Activated naive CD8-positive, alpha-beta T cell treated with anti-CD3 and anti-CD28 coated beads, Interleukin-2, amount 10 ng/mL, durations not matched to agents 7 days and 5 days (primary cell): Measurements from ENCODE around the gene SPACA9. TPM values are rescaled to one million over a fixed set of nuclear protein-coding genes. Genes with fewer than 3 reads are reported as not detected.

Experiments used
- ATAC-seq: fragments of 150-1000 bp; cut with Tn5 transposase; one replicate; pipeline ENCODE4 v1.10.0; 2021; ENCODE audit warnings: low read depth, moderate library complexity
- POLR2A ChIA-PET: fragments of 350-600 bp; sonication (Branson Sonifier 250); formaldehyde crosslinking; loops from one replicate; lab custom pipeline; 2021; ENCODE audit warnings: antibody characterized with exemption; lab: Charles Lee
- DNase-seq: peaks from one replicate; pipeline ENCODE4 v3.0.0; 2021
- H3K27ac Mint-ChIP-seq: one replicate; pipeline ENCODE4 v1.8.0; 2022; ENCODE audit warnings: mild to moderate bottlenecking, mixed read lengths
- H3K27me3 Mint-ChIP-seq: one replicate; pipeline ENCODE4 v1.8.0; 2022; ENCODE audit warnings: mild to moderate bottlenecking, moderate library complexity, mixed read lengths
- H3K36me3 Mint-ChIP-seq: one replicate; pipeline ENCODE4 v1.8.0; 2021; ENCODE audit warnings: mild to moderate bottlenecking, mixed read lengths
- H3K4me1 Mint-ChIP-seq: one replicate; pipeline ENCODE4 v1.8.0; 2021; ENCODE audit warnings: mixed read lengths
- H3K4me3 Mint-ChIP-seq: one replicate; pipeline ENCODE4 v1.8.0; 2022; ENCODE audit warnings: mild to moderate bottlenecking, moderate library complexity, mixed read lengths
- H3K9me3 Mint-ChIP-seq: one replicate; pipeline ENCODE4 v1.8.0; 2021; ENCODE audit warnings: mixed read lengths
- total RNA-seq, 2 experiments: library from RNA; stranded (reverse); gene quantifications; one replicate each; pipeline ENCODE4 v1.2.3, GENCODE V29; 2021

Gene SPACA9
- total RNA-seq, 2 experiments from 2014 or later: 4.1 to 6.3 TPM

GRCh38 chr9:132875159-132875558 is 3.5 kb upstream of the SPACA9 start:
- ATAC-seq: no peak
- no peaks in the 10 kb centered on the region for H3K36me3 Mint-ChIP-seq
- no peak for DNase-seq
- no peak overlapping the region for H3K4me3 Mint-ChIP-seq
- peaks cover 4% of the 10 kb centered on the region for H3K27me3 Mint-ChIP-seq
- no peaks in the 10 kb centered on the region for H3K9me3 Mint-ChIP-seq
- peaks cover 19% of the 10 kb centered on the region for H3K4me1 Mint-ChIP-seq
- H3K27ac Mint-ChIP-seq: no peak overlapping the region
- POLR2A ChIA-PET: no interaction called here

GRCh38 chr9:132876849-132877248 is 1.8 kb upstream of the SPACA9 start:
- peak overlapping the region; percentile 65 for H3K4me3 Mint-ChIP-seq
- peaks cover 22% of the 10 kb centered on the region for H3K4me1 Mint-ChIP-seq
- peaks cover 4% of the 10 kb centered on the region for H3K27me3 Mint-ChIP-seq
- no peak overlapping the region for H3K27ac Mint-ChIP-seq
- POLR2A ChIA-PET: no interaction called here
- DNase-seq: no peak
- H3K9me3 Mint-ChIP-seq: no peaks in the 10 kb centered on the region
- H3K36me3 Mint-ChIP-seq: no peaks in the 10 kb centered on the region
- no peak for ATAC-seq

GRCh38 chr9:132877458-132877823 is 1.3 kb upstream of the SPACA9 start:
- DNase-seq: no peak
- peaks cover 28% of the 10 kb centered on the region for H3K4me1 Mint-ChIP-seq
- no peaks in the 10 kb centered on the region for H3K36me3 Mint-ChIP-seq
- peak overlapping the region; percentile 65 for H3K4me3 Mint-ChIP-seq
- no peak overlapping the region for H3K27ac Mint-ChIP-seq
- no peak for ATAC-seq
- POLR2A ChIA-PET: no interaction called here
- no peaks in the 10 kb centered on the region for H3K9me3 Mint-ChIP-seq
- H3K27me3 Mint-ChIP-seq: peaks cover 4% of the 10 kb centered on the region

- Mint-ChIP-seq H3K4me3 (peak within 1 kb of the TSS; percentile 81), H3K27ac (peak within 1 kb of the TSS; percentile 83), H3K27me3 (peaks cover 4% of the 10 kb centered on the region), H3K9me3 (no peaks in the 10 kb centered on the region), H3K36me3 (no peaks in the 10 kb centered on the region), H3K4me1 (peaks cover 34% of the 10 kb centered on the region)
- peak; percentile 91 for DNase-seq
- ATAC-seq: peak; percentile 68
- POLR2A ChIA-PET: interaction anchor here (1.0 to 1.2 kb wide), 2 partner anchors 11 to 108 kb away, joined by 3 read pairs; no protein-coding TSS in a partner anchor
Measured at GRCh38 chr9:132877824-132878694, 639 bp upstream of the SPACA9 start, which contains the start of gene AK8. Gene AK8, minus strand, starts transcription at chr9:132878284. Its CDS starts 29 bp downstream, at chr9:132878255.

- ATAC-seq (peak; percentile 76), DNase-seq (no peak)
- Mint-ChIP-seq H3K4me1 (peaks cover 31% of the 10 kb centered on the region), H3K27ac (peak overlapping the region; percentile 83), H3K36me3 (no peaks in the 10 kb centered on the region), H3K9me3 (no peaks in the 10 kb centered on the region), H3K27me3 (peaks cover 4% of the 10 kb centered on the region), H3K4me3 (peak overlapping the region; percentile 81)
- POLR2A ChIA-PET: interaction anchor here (0.6 to 2.6 kb wide), 7 partner anchors 9 to 474 kb away, joined by 3 to 15 read pairs (median 4); partner anchors contain the start of gene TSC1
Measured at GRCh38 chr9:132879457-132880323, 992 bp downstream of the SPACA9 start.

- Mint-ChIP-seq H3K27me3 (peaks cover 2% of the 10 kb centered on the region), H3K36me3 (no peaks in the 10 kb centered on the region), H3K4me3 (peak overlapping the region; percentile 81), H3K27ac (peak overlapping the region; percentile 83), H3K9me3 (no peaks in the 10 kb centered on the region), H3K4me1 (peaks cover 31% of the 10 kb centered on the region)
- no peak for ATAC-seq
- POLR2A ChIA-PET: interaction anchor here (0.6 to 2.6 kb wide), 5 partner anchors 16 to 474 kb away, joined by 4 to 15 read pairs (median 5); partner anchors contain the start of gene TSC1
- DNase-seq: no peak
Measured at GRCh38 chr9:132880324-132880661, 1.6 kb downstream of the SPACA9 start.

GRCh38 chr9:132881826-132882225 is 3.1 kb downstream of the SPACA9 start:
- Mint-ChIP-seq H3K36me3 (no peaks in the 10 kb centered on the region), H3K4me1 (peaks cover 31% of the 10 kb centered on the region), H3K4me3 (no peak overlapping the region), H3K27me3 (no peaks in the 10 kb centered on the region), H3K9me3 (no peaks in the 10 kb centered on the region), H3K27ac (peak overlapping the region; percentile 48)
- DNase-seq (no peak), ATAC-seq (no peak)
- POLR2A ChIA-PET: no interaction called here

- no peak for DNase-seq
- Mint-ChIP-seq H3K4me3 (peak overlapping the region; percentile 28), H3K27me3 (no peaks in the 10 kb centered on the region), H3K36me3 (no peaks in the 10 kb centered on the region), H3K4me1 (peaks cover 28% of the 10 kb centered on the region), H3K27ac (peak overlapping the region; percentile 43), H3K9me3 (no peaks in the 10 kb centered on the region)
- ATAC-seq: no peak
- POLR2A ChIA-PET: interaction anchor here (0.7 kb wide), 1 partner anchor 9 kb away, joined by 3 read pairs; no protein-coding TSS in a partner anchor
Measured at GRCh38 chr9:132882616-132883015, 3.9 kb downstream of the SPACA9 start.

- ATAC-seq: no peak
- Mint-ChIP-seq H3K27me3 (no peaks in the 10 kb centered on the region), H3K4me1 (peaks cover 29% of the 10 kb centered on the region), H3K9me3 (no peaks in the 10 kb centered on the region), H3K36me3 (no peaks in the 10 kb centered on the region), H3K4me3 (no peak overlapping the region), H3K27ac (no peak overlapping the region)
- POLR2A ChIA-PET: no interaction called here
- DNase-seq: no peak
Measured at GRCh38 chr9:132883349-132884294, 4.9 kb downstream of the SPACA9 start.

- Mint-ChIP-seq H3K27me3 (no peaks in the 10 kb centered on the region), H3K36me3 (no peaks in the 10 kb centered on the region), H3K9me3 (no peaks in the 10 kb centered on the region), H3K27ac (no peak overlapping the region), H3K4me3 (no peak overlapping the region), H3K4me1 (peaks cover 17% of the 10 kb centered on the region)
- POLR2A ChIA-PET: no interaction called here
- no peak for ATAC-seq
- DNase-seq: no peak
Measured at GRCh38 chr9:132885720-132886333, 7.1 kb downstream of the SPACA9 start.

GRCh38 chr9:132886334-132886725 is 7.6 kb downstream of the SPACA9 start:
- ATAC-seq (no peak), DNase-seq (no peak)
- H3K27me3 Mint-ChIP-seq: no peaks in the 10 kb centered on the region
- H3K27ac Mint-ChIP-seq: no peak overlapping the region
- POLR2A ChIA-PET: no interaction called here
- no peak overlapping the region for H3K4me3 Mint-ChIP-seq
- H3K9me3 Mint-ChIP-seq: no peaks in the 10 kb centered on the region
- peaks cover 17% of the 10 kb centered on the region for H3K4me1 Mint-ChIP-seq
- no peaks in the 10 kb centered on the region for H3K36me3 Mint-ChIP-seq
